ENCODE measurements around the gene VOPP1. TPM values are rescaled to one million over a fixed set of nuclear protein-coding genes. Genes with fewer than 3 reads are reported as not detected.

Gene VOPP1
- total and polyA plus RNA-seq, 10 of the 15 experiments (the other 5 are each of a cell fraction or from before 2014, with no cell fraction given) = 32.8 to 206 (median 129) TPM

GRCh38 chr7:55575098-55575497 is 2.8 kb upstream of the VOPP1 start:
- 93% methylated on average over 8 of the region's 9 CpGs for WGBS (ENCODE audit: insufficient coverage, insufficient replicate concordance, low lambda C conversion rate, missing lambda C conversion rate)

More at GRCh38 chr7:55575098-55575497, 2.8 kb upstream of the VOPP1 start:
- no peak for FAIRE-seq
- no peak overlapping the region for H3K9ac ChIP-seq (ENCODE audit: control insufficient read depth, insufficient read depth, low read length)
- no peak overlapping the region for H2AFZ ChIP-seq (ENCODE audit: control insufficient read depth, low read depth, low read length)
- no peaks in the 10 kb centered on the region for H3K9me3 ChIP-seq (replicated peaks; ENCODE audit: control insufficient read depth, insufficient read depth, low read length)
- SMC1A ChIA-PET (ENCODE audit: uncharacterized antibody, unreplicated experiment) = interaction anchor here (1.9 to 12.6 kb wide), 2 partner anchors 16 to 40 kb away, joined by 9 to 263 read pairs; no protein-coding TSS in a partner anchor
- H3K4me2 ChIP-seq (ENCODE audit: control insufficient read depth, insufficient read depth) = no peak overlapping the region
- H3K27me3 ChIP-seq (replicated peaks in 1 of 2; ENCODE audit: control insufficient read depth in 2 of 2, insufficient read depth in 2 of 2, low read length in 1 of 2) = no peaks in the 10 kb centered on the region
- POLR2A ChIA-PET = interaction anchor here (0.6 to 1.0 kb wide), 3 partner anchors 11 to 240 kb away, joined by 4 to 8 read pairs (median 5); no protein-coding TSS in a partner anchor
- H3K79me2 ChIP-seq (ENCODE audit: control insufficient read depth, insufficient read depth, low read length) = peaks cover 30% of the 10 kb centered on the region
- RAD21 ChIA-PET (ENCODE audit: unreplicated experiment) = interaction anchor here (0.7 to 10.5 kb wide), 4 partner anchors 23 to 123 kb away, joined by 3 to 87 read pairs (median 4); no protein-coding TSS in a partner anchor
- DNase-seq (ENCODE audit: low read depth, low spot score) = no peak
- H3K4me3 ChIP-seq = no peak overlapping the region
- TF ChIP-seq ZBTB11 (CRISPR knock-in tag; IDR thresholded peaks at IDR 0.05) = no peak
- no peak for TF ChIP-seq E4F1 (IDR thresholded peaks at IDR 0.05; ENCODE audit: borderline replicate concordance, partially characterized antibody)
- TF ChIP-seq LARP7 (IDR thresholded peaks at IDR 0.05) = no peak
- no peak for TF ChIP-seq DPF2 (IDR thresholded peaks at IDR 0.05)
- no peak for TF ChIP-seq BHLHE40 (IDR thresholded peaks at IDR 0.05; ENCODE audit: borderline replicate concordance in 1 of 2, low read depth in 2 of 2, low read length in 1 of 2)
- peaks cover 17% of the 10 kb centered on the region for H3K4me1 ChIP-seq (ENCODE audit: control insufficient read depth, insufficient read depth, low read length)
- intact Hi-C loops (cut with micrococcal nuclease; ENCODE audit: unreplicated experiment) = no loop called here
- no peak for ATAC-seq
- H3K27ac ChIP-seq (ENCODE audit: control insufficient read depth, insufficient read depth) = no peak overlapping the region
- no TSS peak for BruUV-seq (replicated peaks)
- H3K36me3 ChIP-seq (ENCODE audit: control insufficient read depth in 2 of 2, insufficient read depth in 2 of 2, low read length in 1 of 2) = no peaks in the 10 kb centered on the region
- CTCF ChIA-PET = interaction anchor here (0.7 to 1.0 kb wide), 2 partner anchors 18 to 66 kb away, joined by 3 to 4 read pairs; no protein-coding TSS in a partner anchor
- in situ Hi-C loops (cut with MboI) = loop anchor here (25.0 kb wide), 1 partner anchor 288 kb away; no protein-coding TSS in a partner anchor
- H4K20me1 ChIP-seq (ENCODE audit: control insufficient read depth, insufficient read depth) = no peaks in the 10 kb centered on the region
